ENCODE data around the gene THADA.

The THADA gene

DNA sequence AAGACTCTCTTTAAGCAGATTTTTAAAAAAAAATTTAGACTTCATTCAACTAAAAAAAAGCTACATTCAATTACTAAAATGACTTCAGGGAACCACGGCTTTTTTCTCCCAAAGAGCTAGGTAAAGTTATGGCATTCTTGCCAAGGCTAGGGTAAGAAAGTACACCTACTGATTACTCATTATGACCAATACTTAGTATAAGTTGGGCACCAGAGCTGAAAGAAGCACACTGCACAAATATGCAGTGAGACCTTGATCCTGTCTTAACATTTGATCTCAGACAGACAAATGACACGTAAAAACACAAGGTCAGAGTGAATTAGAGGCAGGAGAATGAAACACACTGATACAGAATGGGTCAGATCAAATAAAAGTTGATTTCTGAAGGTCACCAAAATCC, 88.7 kb downstream of the THADA start:
- DNase-seq: no peak

DNA sequence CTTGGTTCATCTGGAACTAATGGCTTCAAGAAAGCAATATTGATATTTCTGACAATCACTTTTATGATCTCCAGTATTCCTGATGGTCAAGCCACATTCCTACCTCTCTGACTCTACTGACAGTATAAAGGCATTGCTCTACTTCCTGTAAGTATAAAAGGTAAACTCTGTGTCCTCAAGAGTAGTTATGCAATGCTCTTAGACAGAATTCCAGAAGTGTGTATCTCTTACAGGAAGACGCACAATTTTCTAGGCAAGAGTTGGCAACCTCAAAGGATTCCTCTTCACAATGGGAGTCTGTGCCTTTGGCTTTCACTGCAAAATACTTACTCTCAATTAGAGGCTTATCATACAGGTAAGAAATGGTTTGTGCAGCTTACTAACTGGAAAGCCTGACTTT, 100.1 kb downstream of the THADA start:
- no peak for DNase-seq

DNA sequence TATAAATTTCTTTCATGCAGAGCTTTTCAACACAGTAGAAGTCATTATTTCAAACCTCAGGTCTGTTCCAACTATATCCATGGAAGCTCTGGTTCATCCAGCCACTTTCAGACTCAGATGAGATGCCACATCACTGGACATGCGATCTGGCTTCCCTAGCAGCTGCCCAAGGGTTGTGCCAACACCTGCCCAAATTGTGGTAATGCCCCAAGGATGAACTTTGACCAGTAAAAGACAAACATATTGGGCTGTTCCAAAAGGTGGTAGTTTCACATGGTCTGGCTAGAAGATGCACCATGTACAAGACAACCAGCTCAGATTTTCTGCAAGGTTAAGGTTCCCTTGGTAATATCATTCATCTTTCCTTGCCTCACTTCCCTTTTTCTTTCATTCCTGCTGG, 101.9 kb downstream of the THADA start:
- DNase-seq: no peak

DNA sequence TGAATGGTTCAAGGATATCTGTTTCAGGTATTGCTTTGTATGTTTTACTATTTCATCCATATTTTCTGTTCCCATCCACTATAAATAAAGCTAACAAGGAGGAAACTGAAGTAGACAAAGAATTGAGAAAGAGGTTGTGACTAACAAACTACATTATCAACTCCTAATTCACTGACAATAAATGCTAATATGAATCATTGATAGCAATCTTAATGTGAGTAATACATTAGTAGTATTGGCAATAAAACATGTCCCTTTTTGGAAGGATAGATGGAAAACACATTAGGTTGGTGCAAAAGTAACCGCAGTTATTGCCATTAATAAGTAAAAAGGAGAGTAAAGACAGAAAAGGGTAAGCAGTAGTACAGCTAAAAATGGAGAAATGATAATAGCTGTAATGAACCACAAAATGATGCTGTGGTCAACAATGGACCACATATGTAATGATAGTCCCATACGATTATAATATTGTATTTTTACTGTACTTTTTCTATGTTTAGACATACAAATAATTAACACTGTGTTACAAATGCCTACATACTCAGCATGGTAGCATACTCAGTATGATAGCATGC, 104.7 kb downstream of the THADA start:
- DNase-seq: no peak

DNA sequence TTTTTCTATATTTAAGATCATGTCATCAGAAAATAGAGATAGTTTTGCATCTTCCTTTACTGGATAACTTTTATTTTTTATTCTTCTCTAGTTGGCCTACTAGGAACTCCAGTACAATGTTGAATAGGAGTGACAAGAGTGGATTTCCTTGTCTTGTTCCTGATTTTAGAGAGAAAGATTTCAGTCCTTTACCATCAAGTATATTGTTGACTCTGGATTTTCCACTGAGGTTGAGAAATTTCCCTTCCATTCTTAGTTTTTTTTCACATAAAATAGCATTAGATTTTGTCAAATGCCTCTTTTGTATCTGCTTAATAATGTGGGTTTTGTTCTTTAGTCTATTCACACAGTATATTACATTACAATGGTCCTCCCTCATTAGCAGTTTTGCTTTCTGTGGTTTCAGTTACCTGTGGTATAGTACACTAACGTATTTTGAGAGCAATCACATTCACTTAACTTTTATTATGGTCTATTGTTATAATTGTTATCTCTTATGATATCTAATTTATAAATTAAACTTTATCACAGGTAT, 105.5 kb downstream of the THADA start:
- DNase-seq: no peak

DNA sequence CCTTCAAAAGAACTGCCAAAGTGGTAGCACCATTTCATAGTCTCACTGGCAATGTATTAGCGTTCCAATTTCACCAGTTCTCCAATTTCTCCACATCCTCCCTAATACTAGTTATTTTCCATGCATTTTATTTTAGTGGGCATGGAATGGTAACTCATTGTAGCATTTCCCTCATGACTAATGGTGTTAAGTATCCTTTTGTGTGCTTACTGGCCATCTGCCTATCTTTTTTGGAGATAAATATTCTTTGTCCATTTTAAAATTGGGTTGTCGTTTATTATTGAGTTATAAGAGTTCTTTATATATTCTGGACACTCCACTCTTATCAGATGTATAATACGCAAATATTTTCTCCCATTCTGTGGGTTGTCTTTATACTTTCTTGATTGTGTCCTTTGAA, 107.1 kb downstream of the THADA start:
- no peak for DNase-seq

DNA sequence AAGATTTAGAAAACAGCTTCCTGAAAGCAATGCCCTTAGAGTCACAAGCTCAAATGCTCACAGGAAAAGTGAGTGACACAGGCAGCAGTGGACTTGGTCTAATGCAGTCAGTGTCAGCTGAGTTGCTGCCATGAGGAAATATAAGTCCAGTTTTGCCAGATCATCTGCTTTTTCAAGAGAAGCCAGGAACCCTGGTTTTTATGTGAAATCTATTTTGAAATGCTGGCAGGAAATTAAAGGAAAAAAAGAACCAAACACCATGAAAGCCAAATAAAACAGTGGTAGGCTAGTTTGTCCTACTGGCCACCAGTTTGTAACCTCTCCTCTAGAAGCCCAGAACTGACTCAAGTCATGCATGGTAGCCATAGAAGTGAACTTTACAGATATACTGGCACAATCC, 109.2 kb downstream of the THADA start:
- no peak for DNase-seq

DNA sequence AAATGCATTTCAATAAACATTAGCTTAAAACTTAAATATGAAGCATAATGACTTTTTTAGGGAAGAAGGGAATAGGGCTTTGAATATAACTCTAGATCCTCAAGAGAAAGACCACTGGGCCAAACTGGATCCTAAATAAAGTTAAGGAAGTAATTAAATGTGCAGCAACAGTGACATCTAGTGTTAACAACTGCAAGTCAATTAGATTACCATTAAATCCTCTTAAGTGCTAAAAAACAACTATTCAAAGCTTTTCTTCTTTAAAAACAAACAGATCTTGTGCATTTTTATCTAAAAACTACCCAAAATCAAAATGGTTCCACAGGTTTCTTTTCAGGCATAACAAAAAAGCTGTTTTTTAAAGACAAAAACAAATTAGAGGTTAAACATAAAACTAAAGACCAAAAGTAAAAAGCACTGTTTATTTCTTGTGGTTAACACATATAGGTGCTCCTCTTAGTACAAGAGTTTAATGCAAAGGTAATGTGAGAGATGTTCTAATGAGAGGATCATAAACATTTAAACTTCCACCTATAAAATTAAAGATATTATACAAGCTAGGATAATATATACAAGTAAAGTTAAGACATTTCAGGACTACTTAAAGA, 111.4 kb downstream of the THADA start:
- DNase-seq: peak; percentile 52

DNA sequence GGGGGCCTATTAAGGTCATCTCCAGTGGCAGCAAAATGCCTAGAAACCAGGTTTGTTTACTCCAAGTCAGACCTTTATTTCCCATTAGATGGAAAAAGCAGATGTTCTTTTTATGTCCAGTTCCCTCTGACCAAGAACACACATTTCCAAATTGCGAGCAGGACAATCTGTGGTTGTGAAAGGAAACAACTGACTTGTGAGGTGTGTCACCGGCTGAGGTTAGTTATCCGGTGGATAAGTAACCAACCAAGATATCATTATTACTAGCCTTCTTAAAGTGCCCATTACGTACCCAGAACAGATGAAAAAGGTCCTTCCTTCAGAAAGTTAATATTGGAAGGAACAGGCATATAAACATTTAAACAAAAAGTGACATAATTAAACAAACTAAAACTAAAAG, 112.9 kb downstream of the THADA start:
- no peak for DNase-seq

DNA sequence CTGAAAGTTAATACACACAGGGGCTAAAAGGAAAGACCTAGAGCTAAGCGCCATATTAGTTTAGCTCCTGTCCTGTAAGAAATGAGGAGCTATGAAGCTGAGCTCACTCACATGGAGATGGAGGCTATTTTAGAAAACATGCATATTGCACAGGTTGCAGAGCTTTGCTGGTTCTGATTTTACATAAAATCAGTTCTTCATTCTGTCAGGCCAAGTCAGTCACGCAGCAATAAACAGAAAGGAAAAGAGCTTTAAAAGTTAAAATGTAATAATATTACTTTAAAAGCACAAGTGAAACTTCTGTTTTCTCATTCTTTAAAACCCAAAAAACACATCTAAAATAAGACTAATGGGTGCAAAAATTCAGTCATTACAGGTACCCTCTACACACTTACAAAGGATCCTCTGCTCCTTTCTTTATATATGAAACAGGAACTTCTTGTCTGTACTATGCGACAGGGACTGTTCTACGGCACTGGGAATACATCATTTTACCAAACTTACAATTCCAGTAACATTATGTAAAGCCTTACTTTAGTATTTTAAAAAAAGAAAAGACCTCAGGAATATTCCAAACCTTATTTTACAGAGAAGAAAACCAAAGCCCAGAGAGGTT, 113.8 kb downstream of the THADA start:
- no peak for DNase-seq

DNA sequence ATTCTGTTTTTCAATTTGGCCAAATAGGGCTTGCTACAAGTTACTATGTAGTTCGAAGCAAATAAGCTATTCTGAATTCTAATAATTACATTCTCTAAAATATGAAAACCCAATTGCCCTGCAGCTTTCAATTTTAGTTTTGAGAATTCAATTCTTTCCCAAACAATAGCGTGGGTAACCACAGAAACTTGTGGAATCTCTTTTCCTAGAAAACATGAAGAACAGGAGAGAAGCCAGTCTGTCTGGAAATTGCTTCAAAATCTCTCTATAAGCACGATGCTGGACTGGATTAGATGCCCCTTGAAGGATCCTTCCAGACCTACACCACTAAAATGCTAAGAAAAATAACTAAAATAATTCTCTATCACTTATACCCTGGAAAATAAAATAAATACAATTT, 115.0 kb downstream of the THADA start:
- no peak for DNase-seq

DNA sequence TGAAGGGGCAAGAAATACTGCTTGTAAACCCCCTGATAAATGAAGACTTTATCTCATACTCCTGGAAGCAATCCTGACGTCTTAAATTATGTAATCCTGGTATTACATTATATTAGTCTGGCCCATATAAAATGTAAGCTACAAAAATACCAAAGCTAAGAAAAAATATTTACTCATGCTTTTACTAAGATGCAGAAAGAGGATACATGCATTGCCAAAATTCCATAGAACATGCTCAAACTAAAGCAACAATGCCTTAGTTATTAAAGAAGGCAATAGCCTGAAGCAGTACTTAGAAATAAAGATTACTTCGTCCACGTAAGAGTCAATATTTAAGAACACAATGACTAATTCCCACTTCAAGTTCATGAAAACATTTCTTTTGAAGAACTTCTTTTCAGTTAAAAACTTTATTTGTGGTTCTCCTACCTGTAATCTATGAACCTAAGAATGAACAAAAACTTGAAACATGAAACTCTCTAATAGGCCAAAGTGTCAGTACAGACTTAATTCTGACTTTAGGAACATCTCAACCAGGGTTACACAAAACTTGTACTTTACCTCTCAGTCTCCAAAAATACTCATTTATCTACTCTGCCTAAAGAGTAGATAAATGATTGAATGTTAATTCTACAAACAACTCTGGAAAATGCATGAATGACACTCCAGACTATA, 117.3 kb downstream of the THADA start:
- DNase-seq: no peak

DNA sequence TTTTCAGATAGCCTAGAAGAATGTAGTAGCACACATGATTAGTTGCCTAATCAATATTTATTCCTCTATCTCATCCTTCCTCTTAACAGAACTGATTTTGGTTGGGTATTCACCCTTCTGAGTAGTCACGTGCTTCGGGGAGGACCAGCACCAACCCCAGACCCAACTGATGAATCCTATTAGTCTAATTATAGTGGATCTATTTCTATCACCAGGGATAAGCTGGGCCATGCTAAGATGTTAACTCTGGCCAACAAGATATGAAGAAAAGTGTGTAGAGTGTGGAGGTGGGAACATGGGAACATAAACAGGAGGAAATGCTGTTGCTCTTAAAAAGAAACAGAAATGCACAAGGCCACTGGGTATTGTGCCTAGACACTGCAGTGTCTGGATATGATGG, 119.9 kb downstream of the THADA start:
- DNase-seq: no peak

DNA sequence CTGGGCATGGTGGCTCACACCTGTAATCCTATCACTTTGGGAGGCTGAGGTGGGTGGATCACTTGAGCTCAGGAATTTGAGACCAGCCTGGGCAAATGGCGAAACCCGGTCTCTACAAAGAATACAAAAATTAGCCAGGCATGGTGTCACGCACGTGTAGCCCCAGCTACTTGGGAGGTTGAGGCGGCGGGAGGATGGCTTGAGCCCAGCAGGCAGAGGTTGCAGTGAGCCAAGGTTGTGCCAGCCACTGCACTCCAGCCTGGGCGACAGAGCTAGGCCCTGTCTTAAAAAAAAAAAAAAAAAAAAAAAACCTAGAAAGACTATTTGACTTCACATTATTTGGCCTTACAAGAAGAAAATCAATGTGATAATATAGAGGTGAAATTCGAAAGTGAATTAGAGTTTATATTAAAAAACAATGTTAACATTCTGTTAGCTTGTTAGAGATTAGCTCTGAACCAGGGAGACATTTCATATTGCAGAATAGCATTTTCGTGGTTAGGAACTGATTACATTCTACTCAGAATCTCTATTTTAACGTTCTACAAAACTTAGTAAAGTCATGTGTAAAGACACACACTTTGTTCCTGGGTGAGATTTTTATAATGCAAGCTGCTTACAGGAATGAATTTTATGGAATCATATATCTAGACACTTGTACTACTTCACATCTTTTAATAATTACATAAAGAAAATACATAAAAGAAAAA, 120.5 kb downstream of the THADA start:
- DNase-seq: no peak

DNA sequence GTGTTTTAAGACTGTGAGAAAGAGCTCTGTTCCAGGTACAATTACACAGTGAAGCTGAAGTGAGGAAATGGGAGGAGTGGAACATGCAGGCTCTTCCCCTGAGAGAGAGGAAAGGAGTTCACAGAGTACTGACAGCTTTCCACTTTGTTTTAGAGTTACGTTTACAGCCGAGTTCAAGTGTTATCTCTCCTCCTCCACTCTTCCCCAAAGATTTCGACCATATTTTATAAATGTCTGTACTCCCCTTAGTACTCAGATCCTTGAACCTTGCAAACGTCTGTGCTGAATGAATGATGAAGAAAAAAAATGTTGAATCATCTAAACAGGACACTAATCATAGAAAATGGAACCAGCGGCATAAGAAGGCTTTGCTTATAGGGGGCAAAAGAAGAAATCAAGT, 121.6 kb downstream of the THADA start:
- DNase-seq: no peak

DNA sequence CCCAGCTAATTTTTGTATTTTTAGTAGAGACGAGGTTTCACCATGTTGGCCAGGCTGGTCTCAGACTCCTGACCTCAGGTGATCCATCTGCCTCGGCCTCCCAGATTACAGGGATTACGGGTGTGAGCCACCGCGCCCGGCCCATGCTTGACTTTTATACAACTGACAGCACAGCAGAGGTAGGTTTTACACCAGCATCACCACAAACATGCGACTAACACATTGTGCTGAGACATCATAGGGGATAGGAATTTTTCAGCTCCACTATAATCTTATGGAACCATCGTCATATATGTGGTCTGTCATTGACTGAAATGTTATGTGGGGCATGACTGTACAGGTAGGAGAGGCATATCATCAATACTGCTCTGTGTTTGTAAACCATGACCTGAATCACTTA, 122.1 kb downstream of the THADA start:
- DNase-seq: no peak

DNA sequence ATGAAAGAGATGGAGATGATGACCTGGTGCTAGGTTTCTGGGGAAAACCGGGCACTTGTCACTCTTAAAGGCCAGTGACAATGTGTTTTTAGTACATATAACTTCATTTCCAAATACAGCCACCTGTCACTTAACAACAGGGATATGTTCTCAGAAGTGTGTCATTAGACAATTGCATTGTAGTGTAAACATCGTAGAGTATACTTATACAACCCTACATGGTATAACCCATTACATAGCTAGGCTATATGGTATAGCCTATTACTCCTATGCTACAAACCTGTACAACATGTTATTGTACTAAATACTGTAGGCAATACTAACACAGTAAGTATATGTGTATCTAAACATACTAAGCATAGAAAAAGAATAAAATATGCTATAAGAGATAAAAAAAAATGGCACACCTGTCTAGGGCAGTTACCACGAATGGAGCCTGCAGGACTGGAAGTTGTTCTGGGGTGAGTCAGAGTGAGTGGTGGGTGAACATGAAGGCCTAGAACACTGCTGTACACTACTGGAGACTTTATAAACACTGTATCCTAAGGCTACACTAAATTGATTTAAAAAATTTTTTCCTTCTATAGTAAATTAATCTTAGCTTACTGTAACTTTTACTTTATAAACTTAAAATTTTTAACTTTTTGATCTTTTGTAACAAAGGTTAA, 123.2 kb downstream of the THADA start:
- DNase-seq: no peak

DNA sequence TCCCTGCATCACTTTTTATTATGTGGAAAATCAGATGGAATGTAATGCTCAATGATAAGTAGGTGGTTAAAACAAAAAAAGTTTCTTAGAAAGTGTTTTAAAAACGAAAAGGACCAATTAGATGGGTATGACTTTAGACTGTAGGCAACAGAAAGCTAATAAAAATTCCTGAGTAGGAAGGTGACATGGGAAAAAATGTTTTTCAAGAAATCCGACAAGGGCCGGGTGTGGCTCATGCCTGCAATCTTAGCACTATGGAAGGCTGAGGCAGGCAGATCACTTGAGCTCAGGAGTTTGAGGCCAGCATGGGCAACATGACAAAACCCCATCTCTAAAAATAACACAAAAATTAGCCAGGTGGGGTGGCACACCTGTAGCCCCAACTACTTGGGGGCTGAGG, 126.1 kb downstream of the THADA start:
- no peak for DNase-seq

DNA sequence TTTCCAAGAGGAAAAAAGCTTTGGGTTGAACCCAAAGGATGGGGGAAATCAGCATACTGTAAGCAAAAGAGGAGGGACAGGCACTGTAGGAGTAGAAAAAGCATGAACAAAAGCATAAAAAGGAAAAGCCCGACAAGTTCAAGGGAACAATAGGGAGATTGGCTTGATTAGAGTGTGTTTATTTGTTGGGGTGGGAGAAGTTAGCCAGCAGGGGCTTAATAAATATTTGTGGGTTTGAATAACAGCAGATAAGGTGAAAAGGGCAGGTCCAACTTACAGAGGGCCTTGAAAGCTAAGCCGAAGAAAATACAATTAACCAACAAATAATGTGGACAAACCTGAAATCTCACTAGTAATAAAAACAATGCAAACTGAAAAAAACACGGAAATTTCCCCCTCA, 126.7 kb downstream of the THADA start:
- no peak for DNase-seq

DNA sequence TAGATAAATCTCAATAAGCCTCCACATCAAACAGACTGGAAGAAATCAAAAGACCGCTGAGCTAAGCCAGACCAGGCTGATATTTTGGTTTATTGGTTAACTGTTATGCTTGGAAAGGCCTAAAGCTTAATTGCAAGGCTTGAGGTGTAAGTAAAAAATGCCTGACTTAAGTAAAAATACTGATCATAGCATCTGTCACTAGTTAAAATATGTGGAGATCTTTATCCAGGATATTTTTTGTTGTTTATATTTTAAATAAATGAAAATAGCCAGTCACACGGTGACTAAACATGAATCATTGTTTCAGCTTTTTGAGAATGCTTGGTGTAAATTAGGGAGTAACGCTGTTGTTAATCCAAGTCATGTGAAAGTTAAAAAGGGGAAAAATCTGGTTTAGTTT, 127.9 kb downstream of the THADA start:
- DNase-seq: no peak

DNA sequence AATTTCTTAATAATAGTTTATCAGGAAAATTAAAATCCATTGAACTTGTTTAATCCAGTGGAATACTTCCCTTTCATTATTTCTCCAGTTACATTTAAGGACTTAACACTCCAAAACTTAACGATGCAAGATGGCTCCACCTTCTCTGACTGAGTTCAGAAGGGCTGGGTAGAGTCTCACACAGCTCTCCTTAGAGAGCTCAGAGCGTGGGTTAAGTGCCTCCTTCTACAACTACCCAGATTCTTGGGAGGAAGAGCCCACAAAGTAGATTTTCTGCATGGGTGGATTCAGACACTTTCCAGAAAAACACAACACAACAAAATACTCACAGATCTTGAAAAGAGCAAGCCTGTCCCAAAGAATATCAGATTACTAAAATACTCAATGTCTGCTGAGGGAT, 130.6 kb downstream of the THADA start:
- no peak for DNase-seq

DNA sequence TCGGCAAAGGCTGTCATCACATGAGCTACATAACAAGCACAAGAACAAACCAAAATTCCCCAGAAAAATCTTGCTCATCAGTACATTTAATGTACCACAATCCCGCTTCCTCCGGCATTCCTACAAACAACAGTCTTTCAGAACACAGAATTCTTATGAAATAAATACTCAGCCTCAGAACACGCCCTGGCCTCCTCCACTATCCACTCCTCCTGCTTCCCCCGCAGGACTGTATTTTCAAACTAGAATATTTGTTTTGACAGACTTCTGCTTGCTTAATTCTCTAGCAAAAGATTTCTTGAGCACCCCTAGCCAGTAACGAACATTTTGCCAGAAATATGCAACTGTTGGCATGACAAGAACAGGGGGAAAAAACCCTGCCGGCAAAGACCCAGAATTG, 131.2 kb downstream of the THADA start:
- no peak for DNase-seq

Measured in NCI-H446 treated with DMSO at 0.1 percent for 48 hours (cell line).